ENCODE measurements around the gene ROBO4.

ROBO4 gene

DNA sequence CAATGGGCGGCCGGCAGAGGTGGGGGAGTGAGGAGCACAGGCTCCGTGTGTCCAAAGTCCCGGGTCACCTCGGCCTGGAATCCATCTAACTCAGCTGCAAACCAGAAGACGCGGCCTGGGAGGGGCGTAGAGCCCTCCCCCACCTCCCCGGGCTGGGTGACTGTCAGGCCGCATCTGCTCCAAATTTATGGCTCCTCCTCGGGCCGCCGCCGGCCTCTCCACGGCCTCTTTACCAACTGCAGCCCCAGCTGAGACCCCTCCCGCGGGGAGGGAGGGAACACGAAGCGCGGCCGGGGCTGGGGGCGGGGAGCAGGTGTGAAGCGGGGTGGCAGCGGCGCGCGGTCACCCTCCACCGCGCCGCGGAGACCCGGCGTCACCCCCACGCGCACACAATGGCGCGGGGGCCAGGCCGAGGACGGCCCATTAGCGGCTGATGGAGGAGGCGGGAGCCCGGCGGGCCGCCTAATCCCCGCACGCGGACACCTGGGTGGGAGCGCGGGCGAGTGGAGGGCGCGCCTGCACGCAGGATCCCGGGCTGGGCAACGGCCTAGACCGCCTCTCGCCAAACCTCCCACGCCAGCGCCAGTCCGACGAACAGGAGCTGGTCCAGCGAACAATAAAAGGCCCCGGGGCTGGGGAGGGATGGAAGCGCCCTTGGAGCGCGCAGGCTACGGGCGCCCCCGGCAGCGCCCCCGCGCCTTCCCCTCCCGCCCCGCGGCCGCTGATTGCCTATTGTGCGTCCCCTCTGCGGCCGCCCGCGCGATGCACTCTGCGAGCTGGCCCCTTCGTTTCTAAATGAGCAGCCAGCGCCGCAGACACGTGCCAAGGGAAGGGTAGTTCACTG lies 58.3 kb downstream of the ROBO4 start:
- TF ChIP-seq ZFP30 (CRISPR knock-in tag; IDR thresholded peaks at IDR 0.05) (no peak), GLIS3 (CRISPR knock-in tag; IDR thresholded peaks at IDR 0.05) (no peak), RARB (CRISPR knock-in tag; IDR thresholded peaks at IDR 0.05) (no peak), ZNF8 (CRISPR knock-in tag; IDR thresholded peaks at IDR 0.05) (no peak), ZFP3 (CRISPR knock-in tag; IDR thresholded peaks at IDR 0.05) (no peak), TCF4 (CRISPR knock-in tag; IDR thresholded peaks at IDR 0.05; ENCODE audit: borderline replicate concordance) (no peak), ZNF70 (CRISPR knock-in tag; IDR thresholded peaks at IDR 0.05) (no peak), ZNF565 (CRISPR knock-in tag; conservative IDR thresholded peaks at IDR 0.05; ENCODE audit: low read depth) (no peak), PPARA (CRISPR knock-in tag; IDR thresholded peaks at IDR 0.05; ENCODE audit: borderline replicate concordance) (no peak), ZC3H10 (CRISPR knock-in tag; IDR thresholded peaks at IDR 0.05) (no peak), ISL1 (CRISPR knock-in tag; IDR thresholded peaks at IDR 0.05) (no peak), OSR1 (CRISPR knock-in tag; IDR thresholded peaks at IDR 0.05) (no peak)
- TF ChIP-seq, protein P1, sequence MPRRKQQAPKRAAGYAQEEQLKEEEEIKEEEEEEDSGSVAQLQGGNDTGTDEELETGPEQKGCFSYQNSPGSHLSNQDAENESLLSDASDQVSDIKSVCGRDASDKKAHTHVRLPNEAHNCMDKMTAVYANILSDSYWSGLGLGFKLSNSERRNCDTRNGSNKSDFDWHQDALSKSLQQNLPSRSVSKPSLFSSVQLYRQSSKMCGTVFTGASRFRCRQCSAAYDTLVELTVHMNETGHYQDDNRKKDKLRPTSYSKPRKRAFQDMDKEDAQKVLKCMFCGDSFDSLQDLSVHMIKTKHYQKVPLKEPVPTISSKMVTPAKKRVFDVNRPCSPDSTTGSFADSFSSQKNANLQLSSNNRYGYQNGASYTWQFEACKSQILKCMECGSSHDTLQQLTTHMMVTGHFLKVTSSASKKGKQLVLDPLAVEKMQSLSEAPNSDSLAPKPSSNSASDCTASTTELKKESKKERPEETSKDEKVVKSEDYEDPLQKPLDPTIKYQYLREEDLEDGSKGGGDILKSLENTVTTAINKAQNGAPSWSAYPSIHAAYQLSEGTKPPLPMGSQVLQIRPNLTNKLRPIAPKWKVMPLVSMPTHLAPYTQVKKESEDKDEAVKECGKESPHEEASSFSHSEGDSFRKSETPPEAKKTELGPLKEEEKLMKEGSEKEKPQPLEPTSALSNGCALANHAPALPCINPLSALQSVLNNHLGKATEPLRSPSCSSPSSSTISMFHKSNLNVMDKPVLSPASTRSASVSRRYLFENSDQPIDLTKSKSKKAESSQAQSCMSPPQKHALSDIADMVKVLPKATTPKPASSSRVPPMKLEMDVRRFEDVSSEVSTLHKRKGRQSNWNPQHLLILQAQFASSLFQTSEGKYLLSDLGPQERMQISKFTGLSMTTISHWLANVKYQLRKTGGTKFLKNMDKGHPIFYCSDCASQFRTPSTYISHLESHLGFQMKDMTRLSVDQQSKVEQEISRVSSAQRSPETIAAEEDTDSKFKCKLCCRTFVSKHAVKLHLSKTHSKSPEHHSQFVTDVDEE (CRISPR knock-in tag; IDR thresholded peaks at IDR 0.05), result no peak
- TF ChIP-seq, protein P2, sequence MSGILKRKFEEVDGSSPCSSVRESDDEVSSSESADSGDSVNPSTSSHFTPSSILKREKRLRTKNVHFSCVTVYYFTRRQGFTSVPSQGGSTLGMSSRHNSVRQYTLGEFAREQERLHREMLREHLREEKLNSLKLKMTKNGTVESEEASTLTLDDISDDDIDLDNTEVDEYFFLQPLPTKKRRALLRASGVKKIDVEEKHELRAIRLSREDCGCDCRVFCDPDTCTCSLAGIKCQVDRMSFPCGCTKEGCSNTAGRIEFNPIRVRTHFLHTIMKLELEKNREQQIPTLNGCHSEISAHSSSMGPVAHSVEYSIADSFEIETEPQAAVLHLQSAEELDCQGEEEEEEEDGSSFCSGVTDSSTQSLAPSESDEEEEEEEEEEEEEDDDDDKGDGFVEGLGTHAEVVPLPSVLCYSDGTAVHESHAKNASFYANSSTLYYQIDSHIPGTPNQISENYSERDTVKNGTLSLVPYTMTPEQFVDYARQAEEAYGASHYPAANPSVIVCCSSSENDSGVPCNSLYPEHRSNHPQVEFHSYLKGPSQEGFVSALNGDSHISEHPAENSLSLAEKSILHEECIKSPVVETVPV (CRISPR knock-in tag; IDR thresholded peaks at IDR 0.05), result no peak
- no peak for ATAC-seq

DNA sequence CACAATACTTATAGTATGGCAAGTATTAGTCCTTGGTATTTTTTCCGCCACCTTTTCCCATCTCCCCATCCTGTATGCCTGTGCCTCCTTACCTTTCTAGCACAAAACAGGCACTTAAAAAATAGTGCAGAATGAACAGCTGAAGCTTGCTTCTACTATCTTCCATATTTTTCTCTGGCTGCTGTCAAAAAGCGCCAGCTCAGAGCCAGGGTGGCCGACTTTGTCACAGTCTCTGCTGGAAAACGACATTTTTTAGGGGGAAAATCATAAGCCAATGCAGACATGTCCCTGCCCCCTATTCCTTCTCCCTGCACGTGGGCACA lies 58.9 kb downstream of the ROBO4 start:
- no peak for ATAC-seq
- TF ChIP-seq SNAI2 (CRISPR knock-in tag; IDR thresholded peaks at IDR 0.05) (no peak), ISL1 (CRISPR knock-in tag; IDR thresholded peaks at IDR 0.05) (no peak), GLIS3 (CRISPR knock-in tag; IDR thresholded peaks at IDR 0.05) (no peak), ESRRG (CRISPR knock-in tag; IDR thresholded peaks at IDR 0.05) (no peak), TOX (CRISPR knock-in tag; IDR thresholded peaks at IDR 0.05; ENCODE audit: borderline replicate concordance) (no peak), PPARA (CRISPR knock-in tag; IDR thresholded peaks at IDR 0.05; ENCODE audit: borderline replicate concordance) (no peak), ZNF8 (CRISPR knock-in tag; IDR thresholded peaks at IDR 0.05) (no peak), ZNF565 (CRISPR knock-in tag; conservative IDR thresholded peaks at IDR 0.05; ENCODE audit: low read depth) (no peak)
- TF ChIP-seq, protein P1 (CRISPR knock-in tag; IDR thresholded peaks at IDR 0.05), result no peak
- TF ChIP-seq, protein P3, sequence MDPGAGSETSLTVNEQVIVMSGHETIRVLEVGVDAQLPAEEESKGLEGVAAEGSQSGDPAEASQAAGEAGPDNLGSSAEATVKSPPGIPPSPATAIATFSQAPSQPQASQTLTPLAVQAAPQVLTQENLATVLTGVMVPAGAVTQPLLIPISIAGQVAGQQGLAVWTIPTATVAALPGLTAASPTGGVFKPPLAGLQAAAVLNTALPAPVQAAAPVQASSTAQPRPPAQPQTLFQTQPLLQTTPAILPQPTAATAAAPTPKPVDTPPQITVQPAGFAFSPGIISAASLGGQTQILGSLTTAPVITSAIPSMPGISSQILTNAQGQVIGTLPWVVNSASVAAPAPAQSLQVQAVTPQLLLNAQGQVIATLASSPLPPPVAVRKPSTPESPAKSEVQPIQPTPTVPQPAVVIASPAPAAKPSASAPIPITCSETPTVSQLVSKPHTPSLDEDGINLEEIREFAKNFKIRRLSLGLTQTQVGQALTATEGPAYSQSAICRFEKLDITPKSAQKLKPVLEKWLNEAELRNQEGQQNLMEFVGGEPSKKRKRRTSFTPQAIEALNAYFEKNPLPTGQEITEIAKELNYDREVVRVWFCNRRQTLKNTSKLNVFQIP (CRISPR knock-in tag; IDR thresholded peaks at IDR 0.05; ENCODE audit: borderline replicate concordance, low read depth), result no peak

DNA sequence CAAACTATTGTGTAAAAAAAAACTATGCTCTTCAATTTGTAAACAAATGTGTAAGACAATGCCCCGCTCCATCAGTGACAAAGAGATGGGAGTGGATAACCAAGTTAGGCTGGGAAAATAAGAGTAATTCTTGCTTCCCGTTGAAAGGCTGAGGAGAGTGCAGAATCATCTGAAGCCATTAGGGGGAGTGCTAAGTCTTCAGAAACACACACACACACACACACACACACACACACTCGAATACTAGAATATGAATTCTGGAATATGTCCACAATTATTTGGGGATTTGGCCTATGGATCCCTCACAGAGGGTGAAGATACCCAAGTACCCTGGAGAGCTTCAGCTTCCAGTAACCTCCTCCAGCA lies 60.2 kb downstream of the ROBO4 start:
- ATAC-seq, result peak; percentile 89
- TF ChIP-seq ZNF70 (CRISPR knock-in tag; IDR thresholded peaks at IDR 0.05), result no peak
- TF ChIP-seq, protein P1 (CRISPR knock-in tag; IDR thresholded peaks at IDR 0.05), result no peak
- TF ChIP-seq, protein P4, sequence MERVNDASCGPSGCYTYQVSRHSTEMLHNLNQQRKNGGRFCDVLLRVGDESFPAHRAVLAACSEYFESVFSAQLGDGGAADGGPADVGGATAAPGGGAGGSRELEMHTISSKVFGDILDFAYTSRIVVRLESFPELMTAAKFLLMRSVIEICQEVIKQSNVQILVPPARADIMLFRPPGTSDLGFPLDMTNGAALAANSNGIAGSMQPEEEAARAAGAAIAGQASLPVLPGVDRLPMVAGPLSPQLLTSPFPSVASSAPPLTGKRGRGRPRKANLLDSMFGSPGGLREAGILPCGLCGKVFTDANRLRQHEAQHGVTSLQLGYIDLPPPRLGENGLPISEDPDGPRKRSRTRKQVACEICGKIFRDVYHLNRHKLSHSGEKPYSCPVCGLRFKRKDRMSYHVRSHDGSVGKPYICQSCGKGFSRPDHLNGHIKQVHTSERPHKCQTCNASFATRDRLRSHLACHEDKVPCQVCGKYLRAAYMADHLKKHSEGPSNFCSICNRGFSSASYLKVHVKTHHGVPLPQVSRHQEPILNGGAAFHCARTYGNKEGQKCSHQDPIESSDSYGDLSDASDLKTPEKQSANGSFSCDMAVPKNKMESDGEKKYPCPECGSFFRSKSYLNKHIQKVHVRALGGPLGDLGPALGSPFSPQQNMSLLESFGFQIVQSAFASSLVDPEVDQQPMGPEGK (CRISPR knock-in tag; IDR thresholded peaks at IDR 0.05; ENCODE audit: borderline replicate concordance), result no peak
- TF ChIP-seq, protein P5, sequence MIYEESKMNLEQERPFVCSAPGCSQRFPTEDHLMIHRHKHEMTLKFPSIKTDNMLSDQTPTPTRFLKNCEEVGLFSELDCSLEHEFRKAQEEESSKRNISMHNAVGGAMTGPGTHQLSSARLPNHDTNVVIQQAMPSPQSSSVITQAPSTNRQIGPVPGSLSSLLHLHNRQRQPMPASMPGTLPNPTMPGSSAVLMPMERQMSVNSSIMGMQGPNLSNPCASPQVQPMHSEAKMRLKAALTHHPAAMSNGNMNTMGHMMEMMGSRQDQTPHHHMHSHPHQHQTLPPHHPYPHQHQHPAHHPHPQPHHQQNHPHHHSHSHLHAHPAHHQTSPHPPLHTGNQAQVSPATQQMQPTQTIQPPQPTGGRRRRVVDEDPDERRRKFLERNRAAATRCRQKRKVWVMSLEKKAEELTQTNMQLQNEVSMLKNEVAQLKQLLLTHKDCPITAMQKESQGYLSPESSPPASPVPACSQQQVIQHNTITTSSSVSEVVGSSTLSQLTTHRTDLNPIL (CRISPR knock-in tag; IDR thresholded peaks at IDR 0.05; ENCODE audit: low read depth), result no peak
- no peak for TF ChIP-seq ZC3H10 (CRISPR knock-in tag; IDR thresholded peaks at IDR 0.05)
- TF ChIP-seq BACH2 (CRISPR knock-in tag; IDR thresholded peaks at IDR 0.05; ENCODE audit: borderline replicate concordance), result no peak
- no peak for TF ChIP-seq TCF4 (CRISPR knock-in tag; IDR thresholded peaks at IDR 0.05; ENCODE audit: borderline replicate concordance)

Measured in SK-N-SH treated with all-trans-retinoic acid at 6 μM for 48 hours (cell line).